BJ (cell line): ENCODE measurements around the gene TFAP2D. TPM values are rescaled to one million over a fixed set of nuclear protein-coding genes. Genes with fewer than 3 reads are reported as not detected.

Experiments
- CTCF ChIA-PET: fragments of 350-600 bp; formaldehyde crosslinking; extraction: SDS; loops from one replicate; lab custom pipeline; 2021; ENCODE audit warnings: antibody characterized with exemption, inconsistent platforms; lab: Yijun Ruan, JAX
- POLR2A ChIA-PET: fragments of 300-600 bp; sonication (Branson Sonifier 250); formaldehyde crosslinking; extraction: SDS; loops from one replicate; lab custom pipeline; 2021; ENCODE audit warnings: antibody characterized with exemption; lab: Charles Lee
- DNase-seq: peaks from one replicate; pipeline ENCODE4 v3.0.0-alpha.2; 2011; ENCODE audit warnings: low read depth
- H3K27me3 ChIP-seq: 2 replicates; pipeline ENCODE4 v1.6.0; 2011; ENCODE audit warnings: low read length; ENCODE audit not compliant: control insufficient read depth, insufficient read depth
- H3K36me3 ChIP-seq: 2 replicates; pipeline ENCODE4 v1.5.1; 2011; ENCODE audit warnings: low read length; ENCODE audit not compliant: control insufficient read depth, insufficient read depth
- H3K4me3 ChIP-seq: 2 replicates; pipeline ENCODE4 v1.5.1; 2011; ENCODE audit warnings: low read depth, mild to moderate bottlenecking, control low read depth, low read length
- CTCF ChIP-seq: IDR thresholded peaks from 2 replicates; pipeline ENCODE4 v1.5.1; 2011; ENCODE audit warnings: low read depth, mild to moderate bottlenecking, control low read depth, inconsistent platforms, low read length, moderate library complexity; ENCODE audit not compliant: insufficient read depth
- polyA plus RNA-seq: library from polyadenylated mRNA; depleted of rRNA; stranded (reverse); fragments of >200 nt; gene quantifications from 2 replicates; pipeline ENCODE4 v1.2.3, GENCODE V29; 2011

TFAP2D gene
- polyA plus RNA-seq, 1 experiment = not detected

- POLR2A ChIA-PET = no interaction called here
- H3K4me3 ChIP-seq = no peak overlapping the region
- TF ChIP-seq CTCF = no peak
- H3K27me3 ChIP-seq = no peaks in the 10 kb centered on the region
- DNase-seq = no peak
- CTCF ChIA-PET = no interaction called here
- H3K36me3 ChIP-seq = no peaks in the 10 kb centered on the region
These were observed 93.7 kb downstream of the TFAP2D start for GRCh38 chr6:50807035-50807434.

- no peak for DNase-seq
- peaks cover 16% of the 10 kb centered on the region for H3K27me3 ChIP-seq
- H3K4me3 ChIP-seq = peak overlapping the region; percentile 46
- TF ChIP-seq CTCF = peak; percentile 49
- ChIA-PET POLR2A (no interaction called here), CTCF (interaction anchor here (0.9 to 1.0 kb wide), 4 partner anchors 13 to 1205 kb away, joined by 3 to 5 read pairs (median 4); no protein-coding TSS in a partner anchor)
- H3K36me3 ChIP-seq = no peaks in the 10 kb centered on the region
These were observed 102.2 kb downstream of the TFAP2D start for GRCh38 chr6:50815436-50816114.

GRCh38 chr6:50816115-50816675, 102.9 kb downstream of the TFAP2D start:
- H3K36me3 ChIP-seq = no peaks in the 10 kb centered on the region
- peak; percentile 86 for TF ChIP-seq CTCF
- peak overlapping the region; percentile 46 for H3K4me3 ChIP-seq
- ChIA-PET POLR2A (no interaction called here), CTCF (interaction anchor here (0.9 to 1.0 kb wide), 4 partner anchors 14 to 1204 kb away, joined by 3 to 5 read pairs (median 4); no protein-coding TSS in a partner anchor)
- peaks cover 20% of the 10 kb centered on the region for H3K27me3 ChIP-seq
- DNase-seq = no peak

- POLR2A ChIA-PET = no interaction called here
- no peak for TF ChIP-seq CTCF
- Histone ChIP-seq H3K27me3 (peaks cover 27% of the 10 kb centered on the region), H3K36me3 (no peaks in the 10 kb centered on the region), H3K4me3 (no peak overlapping the region)
- DNase-seq = no peak
- CTCF ChIA-PET = interaction anchor here (0.8 to 1.0 kb wide), 3 partner anchors 12 to 1138 kb away, joined by 3 to 5 read pairs (median 3); no protein-coding TSS in a partner anchor
These were observed 103.8 kb downstream of the TFAP2D start for GRCh38 chr6:50816947-50817645.

- Histone ChIP-seq H3K4me3 (no peak overlapping the region), H3K36me3 (no peaks in the 10 kb centered on the region), H3K27me3 (peaks cover 30% of the 10 kb centered on the region)
- ChIA-PET POLR2A (no interaction called here), CTCF (interaction anchor here (0.8 to 1.0 kb wide), 3 partner anchors 11 to 1138 kb away, joined by 3 to 5 read pairs (median 3); no protein-coding TSS in a partner anchor)
- DNase-seq = no peak
- TF ChIP-seq CTCF = no peak
These were observed 104.3 kb downstream of the TFAP2D start for GRCh38 chr6:50817646-50817950.
